ENCODE measurements around the gene TMEM258. TPM values are rescaled to one million over a fixed set of nuclear protein-coding genes. Genes with fewer than 3 reads are reported as not detected.

Gene TMEM258
- total and polyA plus RNA-seq, 9 of the 15 experiments (the other 6 are each of a cell fraction or from before 2014, with no cell fraction given), result 97.2 to 856 (median 231) TPM

- peaks cover 19 to 74% of the 10 kb centered on the region in 2 experiments; a peak in 4 of 5 replicates for H3K4me1 ChIP-seq (replicated peaks in 1 of 2; ENCODE audit: control insufficient read depth in 2 of 2, insufficient read depth in 2 of 2, low read length in 2 of 2)
- ATAC-seq (no peak), DNase-seq (ENCODE audit: extremely low read depth in 1 of 4, low spot score in 3 of 4) (no peak), FAIRE-seq (no peak)
- H3K4me2 ChIP-seq (ENCODE audit: insufficient read depth, low read length), result no peak overlapping the region
- CTCF ChIA-PET (ENCODE audit: low intra/inter-chr PET ratio), result no interaction called here
- no TSS peak for BruUV-seq (replicated peaks)
- H3K9ac ChIP-seq (ENCODE audit: insufficient read depth in 1 of 2, low read depth in 2 of 2, low read length in 2 of 2), result peak overlapping the region in 1 of 2 experiments; percentile 50; a peak in 1 of 4 replicates
- H3K9me3 ChIP-seq (replicated peaks; ENCODE audit: control insufficient read depth, insufficient read depth, low read depth, low read length), result no peaks in the 10 kb centered on the region
- intact Hi-C loops (cut with micrococcal nuclease), result no loop called here
- 0 out of 3 replicates have a peak, but pooled peaks cover 3% of the 10 kb centered on the region for H3K36me3 ChIP-seq (ENCODE audit: control insufficient read depth, insufficient read depth, low read length)
- no peaks in the 10 kb centered on the region for H3K9me1 ChIP-seq (ENCODE audit: control insufficient read depth, insufficient read depth, low read length)
- no peaks in the 10 kb centered on the region for H3K27me3 ChIP-seq (ENCODE audit: control insufficient read depth in 2 of 2, insufficient read depth in 2 of 2, low read length in 2 of 2)
- POLR2A ChIA-PET, result interaction anchor here (1.2 kb wide), 1 partner anchor 12 kb away, joined by 4 read pairs; no protein-coding TSS in a partner anchor
- H3K79me2 ChIP-seq (ENCODE audit: control insufficient read depth, insufficient read depth, low read length), result peaks cover 17% of the 10 kb centered on the region; the same call in 1 of the 3 replicates
- in situ Hi-C loops (cut with MboI), result no loop called here
- no peak overlapping the region for H3K4me3 ChIP-seq
- H2AFZ ChIP-seq (ENCODE audit: low read depth, low read length), result no peak overlapping the region
- WGBS (ENCODE audit: insufficient coverage, low coverage, missing lambda C conversion rate), result 65% methylated on average over 11 of the region's 11 CpGs
- 0 out of 2 replicates have a peak, but pooled peaks cover 6% of the 10 kb centered on the region for H4K20me1 ChIP-seq (replicated peaks; ENCODE audit: control insufficient read depth, insufficient read depth, low read length)
- H3K27ac ChIP-seq (ENCODE audit: extremely low read depth, low read depth, low read length), result no peak overlapping the region
- TF ChIP-seq ZNF639 (CRISPR knock-in tag; conservative IDR thresholded peaks at IDR 0.05 in 1 of 2, IDR thresholded peaks at IDR 0.05 in 1 of 2) (no peak), SRSF7 (optimal IDR thresholded peaks at IDR 0.05; ENCODE audit: low read depth, low read length) (no peak), ZBTB9 (CRISPR knock-in tag; IDR thresholded peaks at IDR 0.05) (no peak), HDAC1 (IDR thresholded peaks at IDR 0.05) (no peak), ILK (tag; IDR thresholded peaks at IDR 0.05; ENCODE audit: borderline replicate concordance, low read depth) (no peak), ETS1 (conservative IDR thresholded peaks at IDR 0.05; ENCODE audit: control insufficient read depth, low read depth, low read length) (no peak), FOS (IDR thresholded peaks at IDR 0.05; ENCODE audit: extremely low read depth, insufficient read length) (no peak)
Observed at GRCh38 chr11:61761440-61762222, 30.8 kb downstream of the TMEM258 start.

Data from K562 (cell line).